DOHH2 (cell line): ENCODE data around the gene NBPF1.

ENCODE experiments used
- H3F3A ChIP-seq: fragments of 200-600 bp; sonication (generic), shearing (Covaris generic); 2 replicates; pipeline ENCODE4 v1.6.0; 2016; ENCODE audit warnings: antibody characterized with exemption, mild to moderate bottlenecking; ENCODE audit not compliant: control insufficient read depth, insufficient read depth
- H3K27ac ChIP-seq: fragments of 200-600 bp; sonication (generic); 2 replicates; pipeline ENCODE4 v1.5.1; 2014; ENCODE audit warnings: low read depth, mild to moderate bottlenecking, low read length, moderate library complexity
- H3K27me3 ChIP-seq: fragments of 200-600 bp; sonication (generic); 2 replicates; pipeline ENCODE4 v1.6.1; 2014; ENCODE audit warnings: mild to moderate bottlenecking, low read length, mixed read lengths; ENCODE audit not compliant: control insufficient read depth
- H3K36me3 ChIP-seq: fragments of 200-600 bp; sonication (generic); 2 replicates; pipeline ENCODE4 v1.6.1; 2014; ENCODE audit warnings: mild to moderate bottlenecking, low read length, moderate library complexity, mixed read lengths; ENCODE audit not compliant: control insufficient read depth
- H3K4me1 ChIP-seq: fragments of 200-600 bp; sonication (generic); 2 replicates; pipeline ENCODE4 v1.6.1; 2014; ENCODE audit warnings: mild to moderate bottlenecking, low read length, mixed read lengths; ENCODE audit not compliant: control insufficient read depth
- H3K4me2 ChIP-seq: fragments of 200-600 bp; sonication (generic); 2 replicates; pipeline ENCODE4 v1.6.0; 2014; ENCODE audit warnings: mild to moderate bottlenecking, low read length, moderate library complexity
- H3K4me3 ChIP-seq: fragments of 200-600 bp; sonication (generic); 2 replicates; pipeline ENCODE4 v1.5.1; 2014; ENCODE audit warnings: mild to moderate bottlenecking, low read length, mixed read lengths
- H3K79me2 ChIP-seq: fragments of 200-600 bp; sonication (generic); 2 replicates; pipeline ENCODE4 v1.6.1; 2014; ENCODE audit warnings: mild to moderate bottlenecking, low read length, mixed read lengths; ENCODE audit not compliant: control insufficient read depth
- H3K9me2 ChIP-seq: fragments of 200-600 bp; sonication (generic); replicated peaks from 2 replicates; pipeline ENCODE4 v1.6.1; 2014; ENCODE audit warnings: mild to moderate bottlenecking, low read length, mixed read lengths; ENCODE audit not compliant: control insufficient read depth
- H3K9me3 ChIP-seq: fragments of 200-600 bp; sonication (generic); 2 replicates; pipeline ENCODE4 v1.6.1; 2014; ENCODE audit warnings: antibody characterized with exemption, low read length, mixed read lengths; ENCODE audit not compliant: control insufficient read depth, insufficient read depth
- H4K20me1 ChIP-seq: fragments of 200-600 bp; sonication (generic); 2 replicates; pipeline ENCODE4 v1.6.0; 2014; ENCODE audit warnings: low read depth, mild to moderate bottlenecking, antibody characterized with exemption, low read length, moderate library complexity; ENCODE audit not compliant: control insufficient read depth, insufficient read depth
- EZH2phosphoT487 ChIP-seq: fragments of 200-600 bp; sonication (generic); IDR thresholded peaks from 2 replicates; pipeline ENCODE4 v1.6.1; 2017; ENCODE audit warnings: borderline replicate concordance, mild to moderate bottlenecking, antibody characterized with exemption, low read length, moderate library complexity, mixed read lengths
- TF ChIP-seq, protein P1 (sequence below): fragments of 200-600 bp; sonication (generic); IDR thresholded peaks from one replicate; pipeline ENCODE4 v1.5.1; 2014; ENCODE audit warnings: antibody characterized with exemption, mild to moderate bottlenecking, low read depth, low read length; ENCODE audit not compliant: poor library complexity, severe bottlenecking

NBPF1 gene

GRCh38 chr1:16617778-16618580, 4.6 kb upstream of the NBPF1 start:
- H3K27ac ChIP-seq, result no peak overlapping the region
- H3K36me3 ChIP-seq, result peaks cover 7% of the 10 kb centered on the region; the same call in 1 of the 2 replicates
- H3K9me2 ChIP-seq, result no peaks in the 10 kb centered on the region
- no peak for TF ChIP-seq EZH2phosphoT487
- TF ChIP-seq, protein P1, sequence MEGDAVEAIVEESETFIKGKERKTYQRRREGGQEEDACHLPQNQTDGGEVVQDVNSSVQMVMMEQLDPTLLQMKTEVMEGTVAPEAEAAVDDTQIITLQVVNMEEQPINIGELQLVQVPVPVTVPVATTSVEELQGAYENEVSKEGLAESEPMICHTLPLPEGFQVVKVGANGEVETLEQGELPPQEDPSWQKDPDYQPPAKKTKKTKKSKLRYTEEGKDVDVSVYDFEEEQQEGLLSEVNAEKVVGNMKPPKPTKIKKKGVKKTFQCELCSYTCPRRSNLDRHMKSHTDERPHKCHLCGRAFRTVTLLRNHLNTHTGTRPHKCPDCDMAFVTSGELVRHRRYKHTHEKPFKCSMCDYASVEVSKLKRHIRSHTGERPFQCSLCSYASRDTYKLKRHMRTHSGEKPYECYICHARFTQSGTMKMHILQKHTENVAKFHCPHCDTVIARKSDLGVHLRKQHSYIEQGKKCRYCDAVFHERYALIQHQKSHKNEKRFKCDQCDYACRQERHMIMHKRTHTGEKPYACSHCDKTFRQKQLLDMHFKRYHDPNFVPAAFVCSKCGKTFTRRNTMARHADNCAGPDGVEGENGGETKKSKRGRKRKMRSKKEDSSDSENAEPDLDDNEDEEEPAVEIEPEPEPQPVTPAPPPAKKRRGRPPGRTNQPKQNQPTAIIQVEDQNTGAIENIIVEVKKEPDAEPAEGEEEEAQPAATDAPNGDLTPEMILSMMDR, result no peak
- H4K20me1 ChIP-seq, result no peaks in the 10 kb centered on the region
- H3K4me3 ChIP-seq, result no peak overlapping the region
- peaks cover 14% of the 10 kb centered on the region for H3F3A ChIP-seq
- no peaks in the 10 kb centered on the region for H3K9me3 ChIP-seq
- no peaks in the 10 kb centered on the region for H3K79me2 ChIP-seq
- no peak overlapping the region for H3K4me2 ChIP-seq
- peaks cover 10% of the 10 kb centered on the region for H3K4me1 ChIP-seq
- H3K27me3 ChIP-seq, result peaks cover 9% of the 10 kb centered on the region

- peaks cover 17% of the 10 kb centered on the region for H3K27me3 ChIP-seq
- peaks cover 3% of the 10 kb centered on the region for H3K79me2 ChIP-seq
- no peaks in the 10 kb centered on the region for H3K9me3 ChIP-seq
- no peak overlapping the region for H3K27ac ChIP-seq
- H3K4me3 ChIP-seq, result no peak overlapping the region
- no peaks in the 10 kb centered on the region for H3K9me2 ChIP-seq
- H3K4me1 ChIP-seq, result peaks cover 18% of the 10 kb centered on the region
- TF ChIP-seq, protein P1, result no peak
- no peak for TF ChIP-seq EZH2phosphoT487
- peaks cover 6% of the 10 kb centered on the region; the same call in 1 of the 2 replicates for H3K36me3 ChIP-seq
- peaks cover 16% of the 10 kb centered on the region for H3F3A ChIP-seq
- H3K4me2 ChIP-seq, result no peak overlapping the region
- H4K20me1 ChIP-seq, result no peaks in the 10 kb centered on the region
These were observed 3.8 kb upstream of the NBPF1 start for GRCh38 chr1:16617114-16617631.

- no peak for TF ChIP-seq EZH2phosphoT487
- TF ChIP-seq, protein P1, result no peak
- no peaks in the 10 kb centered on the region for H3K36me3 ChIP-seq
- H3F3A ChIP-seq, result peaks cover 18% of the 10 kb centered on the region
- no peak overlapping the region for H3K27ac ChIP-seq
- no peak overlapping the region for H3K4me2 ChIP-seq
- H4K20me1 ChIP-seq, result no peaks in the 10 kb centered on the region
- peaks cover 20% of the 10 kb centered on the region for H3K4me1 ChIP-seq
- H3K79me2 ChIP-seq, result peaks cover 6% of the 10 kb centered on the region
- no peak overlapping the region for H3K4me3 ChIP-seq
- H3K9me2 ChIP-seq, result no peaks in the 10 kb centered on the region
- H3K9me3 ChIP-seq, result no peaks in the 10 kb centered on the region
- peaks cover 20% of the 10 kb centered on the region for H3K27me3 ChIP-seq
These were observed 2.2 kb upstream of the NBPF1 start for GRCh38 chr1:16615253-16616252.
